Measurements from ENCODE around the gene MARK3. TPM values are rescaled to one million over a fixed set of nuclear protein-coding genes. Genes with fewer than 3 reads are reported as not detected.

Gene MARK3
- total RNA-seq, 1 experiment from 2014 or later = 40.4 TPM

GRCh38 chr14:103535081-103535890 lies 150.1 kb downstream of the MARK3 start:
- DNase-seq (ENCODE audit: low spot score) = no peak

GRCh38 chr14:103535891-103536565 lies 150.8 kb downstream of the MARK3 start:
- DNase-seq (ENCODE audit: low spot score) = no peak

- DNase-seq (ENCODE audit: low spot score) = no peak
Measured at GRCh38 chr14:103536693-103537092, 151.5 kb downstream of the MARK3 start.

GRCh38 chr14:103537175-103537990 lies 152.2 kb downstream of the MARK3 start:
- DNase-seq (ENCODE audit: low spot score) = no peak

GRCh38 chr14:103538291-103539055 lies 153.3 kb downstream of the MARK3 start:
- DNase-seq (ENCODE audit: low spot score) = no peak

GRCh38 chr14:103539056-103539825 lies 154.0 kb downstream of the MARK3 start:
- DNase-seq (ENCODE audit: low spot score) = no peak

- no peak for DNase-seq (ENCODE audit: low spot score)
Measured at GRCh38 chr14:103540821-103541708, 155.8 kb downstream of the MARK3 start.

GRCh38 chr14:103541709-103542604 lies 156.7 kb downstream of the MARK3 start:
- peak; percentile 23 for DNase-seq (ENCODE audit: low spot score)

GRCh38 chr14:103542605-103543088 lies 157.4 kb downstream of the MARK3 start:
- DNase-seq (ENCODE audit: low spot score) = peak; percentile 57

- no peak for DNase-seq (ENCODE audit: low spot score)
Measured at GRCh38 chr14:103543140-103543539, 157.9 kb downstream of the MARK3 start.

- DNase-seq (ENCODE audit: low spot score) = no peak
Measured at GRCh38 chr14:103543721-103544387, 158.6 kb downstream of the MARK3 start.

- DNase-seq (ENCODE audit: low spot score) = no peak
Measured at GRCh38 chr14:103544388-103545218, 159.4 kb downstream of the MARK3 start.

- no peak for DNase-seq (ENCODE audit: low spot score)
Measured at GRCh38 chr14:103545219-103545914, 160.2 kb downstream of the MARK3 start.

- no peak for DNase-seq (ENCODE audit: low spot score)
Measured at GRCh38 chr14:103545915-103546651, 160.9 kb downstream of the MARK3 start.

GRCh38 chr14:103546652-103547454 lies 161.6 kb downstream of the MARK3 start:
- DNase-seq (ENCODE audit: low spot score) = no peak

All from A172 (cell line).